ENCODE results near the gene LMX1B.

The LMX1B gene

GRCh38 chr9:126621919-126622735 is 8.4 kb downstream of the LMX1B start:
- peaks cover 0 to 6% of the 10 kb centered on the region in 2 experiments; a peak in 1 of 3 replicates for H3K36me3 ChIP-seq (ENCODE audit: control insufficient read depth in 2 of 2, insufficient read depth in 1 of 2, low read length in 2 of 2)
- no peak overlapping the region for H3K4me3 ChIP-seq (ENCODE audit: low read depth, low read length)
- no peak overlapping the region for H3K27ac ChIP-seq (ENCODE audit: extremely low read depth, low read depth, low read length)
- ChIA-PET CTCF (interaction anchor here (0.8 kb wide), 2 partner anchors 19 to 69 kb away, joined by 3 read pairs; no protein-coding TSS in a partner anchor), POLR2A (no interaction called here)
- H3K4me1 ChIP-seq (ENCODE audit: control insufficient read depth, insufficient read depth, low read length), result peaks cover 9% of the 10 kb centered on the region
- TF ChIP-seq ZNF341 (tag by site-specific recombination; IDR thresholded peaks at IDR 0.05; ENCODE audit: low read depth), result peak; percentile 92
- TF ChIP-seq ZNF785 (tag by site-specific recombination; IDR thresholded peaks at IDR 0.05), result no peak
- peak; percentile 56; the same call in 1 of the 2 replicates for TF ChIP-seq KLF1 (tag by site-specific recombination; IDR thresholded peaks at IDR 0.05)
- H3K9me3 ChIP-seq (ENCODE audit: control insufficient read depth, insufficient read depth, low read depth, low read length), result no peaks in the 10 kb centered on the region

- ChIA-PET CTCF (no interaction called here), POLR2A (no interaction called here)
These were observed 9.6 kb downstream of the LMX1B start for GRCh38 chr9:126623314-126623666.

GRCh38 chr9:126623667-126624478 is 10.1 kb downstream of the LMX1B start:
- POLR2A ChIA-PET, result no interaction called here
- peaks cover 0 to 6% of the 10 kb centered on the region in 2 experiments; a peak in 1 of 3 replicates for H3K36me3 ChIP-seq (ENCODE audit: control insufficient read depth in 2 of 2, insufficient read depth in 1 of 2, low read length in 2 of 2)
- CTCF ChIA-PET, result interaction anchor here (0.7 kb wide), 1 partner anchor 76 kb away, joined by 3 read pairs; no protein-coding TSS in a partner anchor
- TF ChIP-seq ZNF175 (tag by site-specific recombination; IDR thresholded peaks at IDR 0.05) (no peak), KLF17 (tag by site-specific recombination; IDR thresholded peaks at IDR 0.05) (no peak), ZNF610 (tag by site-specific recombination; IDR thresholded peaks at IDR 0.05; ENCODE audit: borderline replicate concordance) (no peak), ZIC2 (tag by site-specific recombination; IDR thresholded peaks at IDR 0.05) (no peak), ZFP41 (tag by site-specific recombination; IDR thresholded peaks at IDR 0.05; ENCODE audit: borderline replicate concordance) (no peak), HOXC10 (CRISPR knock-in tag; IDR thresholded peaks at IDR 0.05) (no peak), ZNF433 (tag by site-specific recombination; IDR thresholded peaks at IDR 0.05; ENCODE audit: low read depth) (no peak), ZNF621 (tag by site-specific recombination; IDR thresholded peaks at IDR 0.05) (no peak), SCRT2 (tag by site-specific recombination; IDR thresholded peaks at IDR 0.05) (no peak), ZNF843 (tag by site-specific recombination; IDR thresholded peaks at IDR 0.05) (no peak), ZSCAN23 (tag by site-specific recombination; IDR thresholded peaks at IDR 0.05) (no peak), REST (tag by site-specific recombination; IDR thresholded peaks at IDR 0.05) (no peak), ZNF140 (tag by site-specific recombination; IDR thresholded peaks at IDR 0.05) (no peak)
- no peak overlapping the region for H3K27ac ChIP-seq (ENCODE audit: extremely low read depth, low read depth, low read length)
- H3K9me3 ChIP-seq (ENCODE audit: control insufficient read depth, insufficient read depth, low read depth, low read length), result no peaks in the 10 kb centered on the region
- no peak overlapping the region for H3K4me3 ChIP-seq (ENCODE audit: low read depth, low read length)
- peaks cover 9% of the 10 kb centered on the region for H3K4me1 ChIP-seq (ENCODE audit: control insufficient read depth, insufficient read depth, low read length)

More at GRCh38 chr9:126623314-126623666, 9.6 kb downstream of the LMX1B start:
- Histone ChIP-seq H3K36me3 (ENCODE audit: control insufficient read depth in 2 of 2, insufficient read depth in 1 of 2, low read length in 2 of 2) (peaks cover 0 to 6% of the 10 kb centered on the region in 2 experiments; a peak in 1 of 3 replicates), H3K27ac (ENCODE audit: extremely low read depth, low read depth, low read length) (no peak overlapping the region), H3K4me1 (ENCODE audit: control insufficient read depth, insufficient read depth, low read length) (peaks cover 9% of the 10 kb centered on the region), H3K4me3 (ENCODE audit: low read depth, low read length) (no peak overlapping the region), H3K9me3 (ENCODE audit: control insufficient read depth, insufficient read depth, low read depth, low read length) (no peaks in the 10 kb centered on the region)
- TF ChIP-seq ZNF341 (tag by site-specific recombination; IDR thresholded peaks at IDR 0.05; ENCODE audit: low read depth), result no peak
- TF ChIP-seq ZNF184 (tag by site-specific recombination; IDR thresholded peaks at IDR 0.05), result no peak
- no peak for TF ChIP-seq ZNF600 (tag by site-specific recombination; IDR thresholded peaks at IDR 0.05)
- TF ChIP-seq ZBTB17 (tag by site-specific recombination; IDR thresholded peaks at IDR 0.05), result no peak
- no peak for TF ChIP-seq SCRT2 (tag by site-specific recombination; IDR thresholded peaks at IDR 0.05)
- no peak for TF ChIP-seq ZNF202 (tag by site-specific recombination; IDR thresholded peaks at IDR 0.05; ENCODE audit: borderline replicate concordance)
- TF ChIP-seq ZNF621 (tag by site-specific recombination; IDR thresholded peaks at IDR 0.05), result no peak
- TF ChIP-seq ZNF560 (tag by site-specific recombination; IDR thresholded peaks at IDR 0.05; ENCODE audit: borderline replicate concordance), result no peak
- no peak for TF ChIP-seq ZNF132 (tag by site-specific recombination; IDR thresholded peaks at IDR 0.05; ENCODE audit: borderline replicate concordance)
- TF ChIP-seq ZNF488 (tag by site-specific recombination; IDR thresholded peaks at IDR 0.05), result no peak
- no peak for TF ChIP-seq ZNF692 (tag by site-specific recombination; IDR thresholded peaks at IDR 0.05)

Data from HEK293 (cell line).